WTC11 (cell line): ENCODE measurements around the gene PPARA. TPM values are rescaled to one million over a fixed set of nuclear protein-coding genes. Genes with fewer than 3 reads are reported as not detected.

Source experiments
- ATAC-seq: fragments of 200-7000 bp; cut with Tn5 transposase; 2 replicates; pipeline ENCODE4 v1.10.0; 2021; ENCODE audit warnings: mild to moderate bottlenecking, moderate library complexity
- CTCF ChIA-PET: fragments of 300-600 bp; sonication (Branson Sonifier 250); formaldehyde crosslinking; loops from one replicate; lab custom pipeline; 2021; ENCODE audit warnings: antibody characterized with exemption; lab: Charles Lee
- POLR2A ChIA-PET: fragments of 350-600 bp; sonication (Branson Sonifier 250); formaldehyde crosslinking; loops from one replicate; lab custom pipeline; 2021; ENCODE audit warnings: antibody characterized with exemption; lab: Charles Lee
- DNase-seq: peaks from one replicate; pipeline ENCODE4 v3.0.0; 2021; ENCODE audit warnings: low spot score
- H3K27ac Mint-ChIP-seq: 2 replicates; pipeline ENCODE4 v1.8.0; 2021; ENCODE audit warnings: mixed read lengths
- H3K27me3 Mint-ChIP-seq: 2 replicates; pipeline ENCODE4 v1.8.0; 2021; ENCODE audit warnings: low read depth, mild to moderate bottlenecking, moderate library complexity, mixed read lengths
- H3K36me3 Mint-ChIP-seq: 2 replicates; pipeline ENCODE4 v1.8.0; 2021; ENCODE audit warnings: mixed read lengths
- H3K4me1 Mint-ChIP-seq: 2 replicates; pipeline ENCODE4 v1.8.0; 2022; ENCODE audit warnings: mixed read lengths
- H3K4me3 Mint-ChIP-seq: 2 replicates; pipeline ENCODE4 v1.8.0; 2021; ENCODE audit warnings: mild to moderate bottlenecking, moderate library complexity, mixed read lengths
- H3K9me3 Mint-ChIP-seq: 2 replicates; pipeline ENCODE4 v1.8.0; 2021; ENCODE audit warnings: mixed read lengths
- ATF3 ChIP-seq: sonication (generic); formaldehyde crosslinking; conservative IDR thresholded peaks from 2 replicates; pipeline ENCODE4 v1.8.1; 2022; ENCODE audit warnings: mild to moderate bottlenecking, missing genetic modification reagents
- CBFB ChIP-seq: sonication (generic); formaldehyde crosslinking; IDR thresholded peaks from 2 replicates; pipeline ENCODE4 v1.8.1; 2022; ENCODE audit warnings: mild to moderate bottlenecking, low read depth, missing genetic modification reagents
- CREM ChIP-seq: sonication (generic); formaldehyde crosslinking; IDR thresholded peaks from 2 replicates; pipeline ENCODE4 v1.8.1; 2022; ENCODE audit warnings: mild to moderate bottlenecking, missing genetic modification reagents, moderate library complexity
- ESRRA ChIP-seq: sonication (generic); formaldehyde crosslinking; IDR thresholded peaks from 2 replicates; pipeline ENCODE4 v1.8.1; 2022; ENCODE audit warnings: mild to moderate bottlenecking, missing genetic modification reagents, borderline replicate concordance
- ETV6 ChIP-seq: sonication (generic); formaldehyde crosslinking; IDR thresholded peaks from 2 replicates; pipeline ENCODE4 v1.8.1; 2022; ENCODE audit warnings: mild to moderate bottlenecking, missing genetic modification reagents
- FOXJ3 ChIP-seq: sonication (generic); formaldehyde crosslinking; IDR thresholded peaks from 2 replicates; pipeline ENCODE4 v1.9.0; 2021; ENCODE audit warnings: missing genetic modification reagents, mild to moderate bottlenecking, borderline replicate concordance
- FOXP4 ChIP-seq: sonication (generic); formaldehyde crosslinking; IDR thresholded peaks from 2 replicates; pipeline ENCODE4 v1.8.0; 2022; ENCODE audit warnings: mild to moderate bottlenecking, missing genetic modification reagents
- GTF2I ChIP-seq: fragments of 250-450 bp; sonication (Bioruptor Pico); conservative IDR thresholded peaks from 2 replicates; pipeline ENCODE4 v1.4.0; 2021; ENCODE audit warnings: mild to moderate bottlenecking
- HMGXB4 ChIP-seq: sonication (generic); formaldehyde crosslinking; IDR thresholded peaks from 2 replicates; pipeline ENCODE4 v1.8.1; 2023; ENCODE audit warnings: mild to moderate bottlenecking, moderate library complexity, missing genetic modification reagents
- JAZF1 ChIP-seq: fragments of 250-450 bp; sonication (Bioruptor Pico); IDR thresholded peaks from 2 replicates; pipeline ENCODE4 v1.9.0; 2021; ENCODE audit warnings: moderate library complexity, mild to moderate bottlenecking, inconsistent platforms
- KAT7 ChIP-seq: sonication (generic); formaldehyde crosslinking; IDR thresholded peaks from 2 replicates; pipeline ENCODE4 v1.8.1; 2023; ENCODE audit warnings: missing genetic modification reagents, mild to moderate bottlenecking, borderline replicate concordance
- NR1H2 ChIP-seq: sonication (generic); formaldehyde crosslinking; IDR thresholded peaks from 2 replicates; pipeline ENCODE4 v1.9.0; 2021; ENCODE audit warnings: mild to moderate bottlenecking, moderate library complexity, missing genetic modification reagents
- RELA ChIP-seq: sonication (generic); formaldehyde crosslinking; IDR thresholded peaks from 2 replicates; pipeline ENCODE4 v1.8.1; 2022; ENCODE audit warnings: missing genetic modification reagents, mild to moderate bottlenecking, borderline replicate concordance
- SMAD3 ChIP-seq: sonication (generic); formaldehyde crosslinking; IDR thresholded peaks from 2 replicates; pipeline ENCODE4 v1.8.0; 2022; ENCODE audit warnings: missing genetic modification reagents, mild to moderate bottlenecking, borderline replicate concordance
- SMAD4 ChIP-seq: sonication (generic); formaldehyde crosslinking; IDR thresholded peaks from 2 replicates; pipeline ENCODE4 v1.8.0; 2022; ENCODE audit warnings: mild to moderate bottlenecking, missing genetic modification reagents
- SOX15 ChIP-seq: fragments of 250-450 bp; sonication (Bioruptor Pico); IDR thresholded peaks from 2 replicates; pipeline ENCODE4 v1.9.0; 2021; ENCODE audit warnings: mild to moderate bottlenecking
- ZBTB21 ChIP-seq: sonication (generic); formaldehyde crosslinking; IDR thresholded peaks from 2 replicates; pipeline ENCODE4 v1.8.1; 2023; ENCODE audit warnings: mild to moderate bottlenecking, missing genetic modification reagents, borderline replicate concordance
- ZBTB43 ChIP-seq: sonication (generic); formaldehyde crosslinking; IDR thresholded peaks from 2 replicates; pipeline ENCODE4 v1.8.1; 2023; ENCODE audit warnings: mild to moderate bottlenecking, missing genetic modification reagents
- ZNF219 ChIP-seq: sonication (generic); formaldehyde crosslinking; IDR thresholded peaks from 2 replicates; pipeline ENCODE4 v1.8.0; 2023; ENCODE audit warnings: missing genetic modification reagents, mild to moderate bottlenecking, borderline replicate concordance
- ZNF671 ChIP-seq: fragments of 250-450 bp; sonication (Bioruptor Pico); IDR thresholded peaks from 2 replicates; pipeline ENCODE4 v1.8.0; 2021; ENCODE audit warnings: mild to moderate bottlenecking
- total RNA-seq: library from RNA; stranded (reverse); gene quantifications from 3 replicates; pipeline ENCODE4 v1.2.3, GENCODE V29; 2021

The PPARA gene
- total RNA-seq, 1 experiment from 2014 or later = 9.3 TPM

GRCh38 chr22:46278656-46279645, 128.6 kb downstream of the PPARA start:
- Mint-ChIP-seq H3K9me3 (peaks cover 7% of the 10 kb centered on the region), H3K4me1 (no peaks in the 10 kb centered on the region), H3K27ac (no peak overlapping the region), H3K36me3 (peaks cover 32% of the 10 kb centered on the region), H3K4me3 (no peak overlapping the region)
- POLR2A ChIA-PET = no interaction called here
- no peak for ATAC-seq
- TF ChIP-seq RELA (CRISPR knock-in tag) (no peak), FOXP4 (no peak), ATF3 (no peak), CREM (CRISPR knock-in tag) (no peak)
- TF ChIP-seq, all 79 proteins: peak for 0
- no peak for DNase-seq
- CTCF ChIA-PET = no interaction called here
- no peaks in the 10 kb centered on the region for H3K27me3 Mint-ChIP-seq

- ATAC-seq (no peak), DNase-seq (no peak)
- no peak for TF ChIP-seq SMAD4 (CRISPR knock-in tag)
- no peak for TF ChIP-seq ZBTB43
- TF ChIP-seq ESRRA (CRISPR knock-in tag) = no peak
- TF ChIP-seq KAT7 (CRISPR knock-in tag) = no peak
- no peak for TF ChIP-seq NR1H2 (CRISPR knock-in tag)
- no peak for TF ChIP-seq SMAD3 (CRISPR knock-in tag)
- TF ChIP-seq ZNF671 (CRISPR knock-in tag) = no peak
- TF ChIP-seq ZNF219 (CRISPR knock-in tag) = no peak
- no peaks in the 10 kb centered on the region for H3K4me1 Mint-ChIP-seq
- no peak overlapping the region for H3K4me3 Mint-ChIP-seq
- ChIA-PET POLR2A (no interaction called here), CTCF (interaction anchor here (1.1 kb wide), 1 partner anchor 13 kb away, joined by 5 read pairs; the partner anchor contains the start of gene TTC38)
- H3K27ac Mint-ChIP-seq = no peak overlapping the region
- H3K36me3 Mint-ChIP-seq = peaks cover 31% of the 10 kb centered on the region
- peaks cover 7% of the 10 kb centered on the region for H3K9me3 Mint-ChIP-seq
- H3K27me3 Mint-ChIP-seq = no peaks in the 10 kb centered on the region
These were observed 129.9 kb downstream of the PPARA start for GRCh38 chr22:46280063-46280817.

GRCh38 chr22:46280999-46281623, 130.8 kb downstream of the PPARA start:
- no peaks in the 10 kb centered on the region for H3K9me3 Mint-ChIP-seq
- CTCF ChIA-PET = interaction anchor here (0.9 to 1.1 kb wide), 2 partner anchors 13 to 158 kb away, joined by 3 to 5 read pairs; partner anchors contain the start of gene TTC38
- ATAC-seq (peak; percentile 67), DNase-seq (no peak)
- no peaks in the 10 kb centered on the region for H3K27me3 Mint-ChIP-seq
- peaks cover 29% of the 10 kb centered on the region for H3K36me3 Mint-ChIP-seq
- POLR2A ChIA-PET = no interaction called here
- no peak for TF ChIP-seq ESRRA (CRISPR knock-in tag)
- no peak for TF ChIP-seq CBFB (CRISPR knock-in tag)
- TF ChIP-seq GTF2I (CRISPR knock-in tag) = no peak
- TF ChIP-seq HMGXB4 = no peak
- TF ChIP-seq SOX15 (CRISPR knock-in tag) = no peak
- TF ChIP-seq JAZF1 (CRISPR knock-in tag) = no peak
- TF ChIP-seq FOXJ3 (CRISPR knock-in tag) = no peak
- no peak for TF ChIP-seq ZBTB21
- TF ChIP-seq ZBTB43 = no peak
- TF ChIP-seq ETV6 (CRISPR knock-in tag) = no peak
- TF ChIP-seq SMAD4 (CRISPR knock-in tag) = no peak
- no peak overlapping the region for H3K27ac Mint-ChIP-seq
- no peaks in the 10 kb centered on the region for H3K4me1 Mint-ChIP-seq
- H3K4me3 Mint-ChIP-seq = no peak overlapping the region
